Upper lobe of left lung (tissue), 4 donors: ENCODE measurements around the gene SLC2A14.

ENCODE experiments used
- EP300 ChIP-seq, 4 donors: sonication (generic); formaldehyde crosslinking; IDR thresholded peaks; one replicate each; pipeline ENCODE4 v1.5.1; 2017; ENCODE audit warnings: antibody characterized with exemption in 4 of 4, control low read depth in 2 of 4
- POLR2A ChIP-seq, 4 donors: fragments of 450-650 bp; IDR thresholded peaks; one replicate each; pipeline ENCODE4 v1.5.1; 2016 to 2017; ENCODE audit warnings: antibody characterized with exemption in 4 of 4, mild to moderate bottlenecking in 2 of 4
- POLR2AphosphoS5 ChIP-seq, 2 donors: sonication (generic); formaldehyde crosslinking; IDR thresholded peaks; one replicate each; pipeline ENCODE4 v1.5.1; 2017; ENCODE audit warnings: antibody characterized with exemption in 2 of 2
- TF ChIP-seq, protein P1 (sequence below), 6 experiments: fragments of 450-650 bp in 4 of 6; fragments of 200-600 bp in 2 of 6; sonication (generic) in 2 of 6; IDR thresholded peaks; one replicate each; pipeline ENCODE4 v1.5.1; 2016 to 2019; ENCODE audit warnings: antibody characterized with exemption in 6 of 6

- TF ChIP-seq, protein P1, sequence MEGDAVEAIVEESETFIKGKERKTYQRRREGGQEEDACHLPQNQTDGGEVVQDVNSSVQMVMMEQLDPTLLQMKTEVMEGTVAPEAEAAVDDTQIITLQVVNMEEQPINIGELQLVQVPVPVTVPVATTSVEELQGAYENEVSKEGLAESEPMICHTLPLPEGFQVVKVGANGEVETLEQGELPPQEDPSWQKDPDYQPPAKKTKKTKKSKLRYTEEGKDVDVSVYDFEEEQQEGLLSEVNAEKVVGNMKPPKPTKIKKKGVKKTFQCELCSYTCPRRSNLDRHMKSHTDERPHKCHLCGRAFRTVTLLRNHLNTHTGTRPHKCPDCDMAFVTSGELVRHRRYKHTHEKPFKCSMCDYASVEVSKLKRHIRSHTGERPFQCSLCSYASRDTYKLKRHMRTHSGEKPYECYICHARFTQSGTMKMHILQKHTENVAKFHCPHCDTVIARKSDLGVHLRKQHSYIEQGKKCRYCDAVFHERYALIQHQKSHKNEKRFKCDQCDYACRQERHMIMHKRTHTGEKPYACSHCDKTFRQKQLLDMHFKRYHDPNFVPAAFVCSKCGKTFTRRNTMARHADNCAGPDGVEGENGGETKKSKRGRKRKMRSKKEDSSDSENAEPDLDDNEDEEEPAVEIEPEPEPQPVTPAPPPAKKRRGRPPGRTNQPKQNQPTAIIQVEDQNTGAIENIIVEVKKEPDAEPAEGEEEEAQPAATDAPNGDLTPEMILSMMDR (IDR thresholded peaks at IDR 0.05) = no peak
- TF ChIP-seq POLR2A (IDR thresholded peaks at IDR 0.05) (no peak), POLR2AphosphoS5 (IDR thresholded peaks at IDR 0.05) (no peak), EP300 (IDR thresholded peaks at IDR 0.05) (no peak)
These were observed 6.5 kb upstream of the SLC2A14 start for GRCh38 chr12:7879246-7879645.
